CD4-positive, alpha-beta T cell treated with Interleukin-17A for 1 hour (primary cell): ENCODE results near the gene SLAIN2.
"Not testable (repeated sequence)": the region's sequence is repeated elsewhere in the genome, so short reads cannot be mapped to it uniquely, and the experiment has no call there.

Experiments used
- DNase-seq: peaks from one replicate; pipeline ENCODE4 v3.0.0-alpha.2; 2020

SLAIN2 gene

GRCh38 chr4:48370260-48371134, 29.2 kb downstream of the SLAIN2 start:
- DNase-seq: no peak

DNA sequence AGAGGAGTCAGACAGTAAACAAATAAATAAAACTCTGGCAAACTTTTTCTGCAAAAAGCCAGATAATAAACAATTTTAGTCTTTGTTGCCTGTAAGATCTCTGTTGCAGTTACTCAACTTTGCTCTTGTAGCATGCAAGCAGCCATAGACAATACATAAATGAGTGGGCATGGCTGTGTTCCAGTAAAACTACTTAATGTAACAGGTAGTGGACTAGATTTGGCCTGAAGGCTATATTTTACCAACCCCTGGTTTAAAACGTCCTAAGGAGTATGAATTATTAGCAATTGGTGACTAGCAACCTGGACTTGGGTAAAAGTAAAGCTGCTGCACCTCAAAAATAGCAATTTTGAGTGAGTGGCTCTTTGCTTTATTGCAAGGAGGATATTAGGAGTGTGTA, 30.9 kb downstream of the SLAIN2 start:
- DNase-seq: no peak

- no peak for DNase-seq
Observed at GRCh38 chr4:48375651-48376304, 34.4 kb downstream of the SLAIN2 start.

GRCh38 chr4:48379587-48380180, 38.4 kb downstream of the SLAIN2 start:
- DNase-seq: no peak

GRCh38 chr4:48380583-48381167, 39.3 kb downstream of the SLAIN2 start:
- DNase-seq: no peak

GRCh38 chr4:48388525-48389154, 47.3 kb downstream of the SLAIN2 start:
- no peak for DNase-seq

DNA sequence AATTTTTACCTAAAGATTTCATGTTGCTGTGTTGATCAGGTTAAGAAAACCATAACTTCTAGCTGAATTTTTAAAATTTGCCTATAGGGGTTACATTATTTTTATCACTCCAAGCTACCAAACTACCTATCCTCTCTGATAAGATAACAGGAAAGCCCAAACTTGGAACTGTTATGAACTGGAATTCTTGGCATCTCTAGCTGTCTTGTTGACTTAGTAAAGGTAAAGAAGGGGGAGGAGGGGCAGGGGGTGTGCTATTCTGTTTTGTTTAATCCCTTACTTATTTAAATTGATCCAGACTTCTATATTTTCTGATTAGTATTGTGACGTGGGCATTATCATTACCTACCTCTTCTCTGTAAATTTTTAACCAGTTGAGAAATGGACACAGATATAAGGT, 54.7 kb downstream of the SLAIN2 start:
- no peak for DNase-seq

- DNase-seq: no peak
Observed at GRCh38 chr4:48400416-48400815, 59.1 kb downstream of the SLAIN2 start.

- no peak for DNase-seq
Observed at GRCh38 chr4:48403358-48403757, 62.0 kb downstream of the SLAIN2 start.

DNA sequence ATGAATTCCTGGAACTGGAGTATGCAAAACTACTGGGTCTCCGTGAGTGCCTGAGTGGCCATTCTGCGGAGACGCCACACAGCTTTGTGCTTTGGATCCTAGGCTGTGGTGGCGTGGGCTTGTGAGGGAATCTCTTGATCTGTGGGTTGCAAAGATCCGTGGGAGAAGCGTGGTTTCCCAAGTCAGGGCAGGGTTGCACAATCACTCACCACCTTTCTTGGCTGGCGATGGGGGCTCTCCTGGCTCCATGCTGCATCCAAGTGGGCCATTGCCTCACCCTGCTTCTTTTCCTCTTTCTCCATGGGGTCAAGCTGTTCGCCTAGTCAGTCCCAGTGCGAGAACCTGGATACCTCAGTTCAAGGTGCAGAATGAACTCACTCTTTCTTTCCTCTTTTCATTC, 62.5 kb downstream of the SLAIN2 start:
- DNase-seq: no peak

DNA sequence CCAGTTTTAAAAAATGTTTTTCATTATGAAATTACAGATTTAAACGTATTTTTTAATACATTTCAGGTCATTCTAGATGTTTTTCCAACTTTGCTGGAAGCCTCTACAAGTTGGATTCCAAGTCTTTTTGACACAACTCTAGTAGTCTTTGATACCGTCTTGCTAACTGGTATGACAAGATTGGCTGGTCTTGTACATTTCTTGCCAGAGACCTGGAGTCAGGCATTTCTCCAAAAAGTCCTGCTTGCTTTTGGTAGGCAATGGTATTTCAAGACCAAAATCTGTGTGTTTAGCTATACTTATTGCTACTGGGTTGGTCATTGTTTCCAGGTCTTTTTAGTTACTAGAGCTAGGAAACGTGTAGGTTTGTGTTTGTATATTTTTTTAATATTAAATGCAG, 64.6 kb downstream of the SLAIN2 start:
- no peak for DNase-seq

DNA sequence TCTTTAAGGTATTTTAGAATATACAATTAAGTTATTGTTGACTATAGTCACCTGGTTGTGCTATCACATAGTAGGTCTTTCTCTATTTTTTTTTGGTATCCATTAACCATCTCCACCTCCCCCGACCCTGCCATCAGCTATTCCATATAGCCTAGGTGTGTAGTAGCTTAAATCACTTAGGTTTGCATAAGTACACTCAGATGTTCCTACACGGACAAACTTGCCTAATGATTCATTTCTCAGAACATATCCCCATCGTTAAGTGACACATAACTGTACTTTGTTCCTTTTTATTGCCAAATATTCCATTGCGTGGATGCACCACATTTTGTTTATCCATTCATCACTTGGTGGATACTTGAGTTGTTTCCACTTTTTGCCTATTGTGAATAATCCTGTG, 67.9 kb downstream of the SLAIN2 start:
- DNase-seq: no peak

- DNase-seq: no peak
Observed at GRCh38 chr4:48410812-48411211, 69.5 kb downstream of the SLAIN2 start.

- DNase-seq: no peak
Observed at GRCh38 chr4:48420144-48420543, 78.8 kb downstream of the SLAIN2 start.

DNA sequence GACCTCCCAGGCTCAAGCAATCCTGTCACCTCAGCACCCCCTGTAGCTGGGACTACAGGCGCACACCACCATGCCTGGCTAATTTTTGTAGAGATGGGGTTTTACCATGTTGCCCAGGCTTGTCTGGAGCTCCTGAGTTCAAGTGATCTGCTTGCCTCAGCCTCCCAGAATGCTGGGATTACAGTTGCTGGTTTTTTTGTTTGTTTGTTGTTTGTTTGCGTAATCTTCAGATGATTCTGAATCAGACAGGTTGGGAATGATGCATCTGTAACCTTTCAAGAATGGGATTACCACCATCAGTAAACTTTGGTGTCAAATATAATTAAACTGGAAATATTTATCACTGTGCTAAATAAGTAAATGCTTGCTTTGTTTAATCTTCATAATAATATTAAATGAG, 79.8 kb downstream of the SLAIN2 start:
- no peak for DNase-seq

DNA sequence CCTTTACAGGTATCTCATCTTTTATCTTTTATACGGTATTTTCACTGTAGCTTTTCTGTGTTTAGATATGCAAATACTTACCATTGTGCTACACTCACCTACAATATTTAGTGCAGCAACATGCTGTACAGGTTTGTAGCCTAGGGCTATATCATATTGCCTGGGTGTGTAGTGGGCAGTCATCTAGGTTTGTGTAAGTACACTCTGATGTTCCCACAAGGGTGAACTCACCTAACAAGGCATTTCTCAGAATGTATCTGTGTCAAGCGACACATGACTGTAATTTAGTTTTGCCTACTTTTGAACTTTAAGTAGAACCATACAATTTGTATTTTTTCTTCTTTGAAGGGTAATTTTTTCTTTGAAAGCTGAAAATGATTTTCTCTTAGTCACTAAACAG, 87.6 kb downstream of the SLAIN2 start:
- DNase-seq: no peak

- DNase-seq: no peak
Observed at GRCh38 chr4:48429709-48430474, 88.6 kb downstream of the SLAIN2 start.

GRCh38 chr4:48431401-48431800, 90.1 kb downstream of the SLAIN2 start:
- no peak for DNase-seq

DNA sequence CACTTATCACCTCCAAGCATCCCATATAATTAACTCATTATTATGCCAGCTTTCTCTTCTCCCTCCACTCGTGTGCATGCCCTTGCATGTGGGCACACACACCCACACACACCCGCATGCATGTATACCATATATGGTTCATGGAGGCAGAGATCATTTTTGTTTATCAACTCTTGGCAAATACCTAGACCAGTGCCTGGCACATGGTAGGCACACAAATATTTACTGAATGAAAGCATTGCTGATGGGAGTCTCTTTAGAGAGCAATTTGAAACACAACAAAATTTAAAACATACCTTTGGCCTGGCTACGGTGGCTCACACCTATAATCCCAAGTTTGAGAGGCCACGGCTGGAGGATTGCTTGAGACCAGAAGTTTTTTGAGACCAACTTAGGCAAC, 90.7 kb downstream of the SLAIN2 start:
- DNase-seq: no peak

DNA sequence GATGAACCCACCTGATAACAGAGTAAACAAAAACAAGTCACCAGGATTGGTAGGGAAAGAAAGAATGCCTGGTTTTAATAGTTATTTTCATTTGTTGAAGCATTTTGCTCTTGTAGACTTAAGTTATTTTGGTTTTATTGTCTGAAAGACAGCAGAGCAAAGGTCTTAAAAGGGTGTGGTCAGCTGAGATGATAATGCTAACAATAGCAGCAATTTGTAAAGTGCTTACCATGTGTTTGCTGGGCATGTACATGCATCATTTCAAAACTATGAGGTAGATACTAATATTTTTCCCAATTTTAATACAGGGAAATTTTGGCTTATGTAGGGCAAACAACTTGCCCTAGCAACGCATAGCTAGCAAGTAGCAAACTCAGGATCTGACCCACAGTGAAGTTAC, 95.0 kb downstream of the SLAIN2 start:
- no peak for DNase-seq

GRCh38 chr4:48439988-48440387, 98.7 kb downstream of the SLAIN2 start:
- no peak for DNase-seq

DNA sequence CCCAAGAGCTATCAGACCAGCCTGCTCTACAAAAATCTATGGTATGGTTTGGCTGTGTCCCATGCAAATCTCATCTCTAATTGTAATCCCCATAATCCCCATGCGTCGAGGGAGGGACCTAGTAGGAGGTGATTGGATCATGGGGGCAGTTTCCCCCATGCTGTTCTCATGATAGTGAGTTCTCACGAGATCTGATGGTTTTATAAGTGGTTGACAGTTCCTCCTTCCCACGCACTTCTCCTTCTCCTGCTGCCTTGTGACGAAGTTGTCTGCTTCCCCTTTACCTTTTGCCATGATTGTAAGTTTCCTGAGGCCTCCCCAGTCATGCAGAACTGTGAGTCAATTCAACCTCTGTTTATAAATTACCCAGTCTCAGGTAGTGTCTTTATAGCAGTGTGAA, 99.6 kb downstream of the SLAIN2 start:
- DNase-seq: not testable (repeated sequence)
